ENCODE measurements around the gene COL11A1. TPM values are rescaled to one million over a fixed set of nuclear protein-coding genes. Genes with fewer than 3 reads are reported as not detected.

COL11A1 gene
- total and polyA plus RNA-seq, 9 of the 15 experiments (the other 6 are each of a cell fraction or from before 2014, with no cell fraction given): 0.07 TPM; not detected in 8

GRCh38 chr1:103111926-103112325, 3.6 kb upstream of the COL11A1 start (continued):
- TF ChIP-seq ZNF384 (IDR thresholded peaks at IDR 0.05; ENCODE audit: low read depth, low read length): no peak
- TF ChIP-seq BRCA1 (IDR thresholded peaks at IDR 0.05): no peak
- no peak for TF ChIP-seq BRCA1 (CRISPR knock-in tag; IDR thresholded peaks at IDR 0.05)
- no peak for TF ChIP-seq HNRNPK (IDR thresholded peaks at IDR 0.05; ENCODE audit: low read depth, low read length, poor library complexity, severe bottlenecking)
- no peak for TF ChIP-seq HBP1 (CRISPR knock-in tag; IDR thresholded peaks at IDR 0.05)
- TF ChIP-seq MECOM (CRISPR knock-in tag; IDR thresholded peaks at IDR 0.05): no peak
- no peak for TF ChIP-seq MYC (IDR thresholded peaks at IDR 0.05; ENCODE audit: low read depth, low read length)
- no peak for TF ChIP-seq MYC (CRISPR knock-in tag; IDR thresholded peaks at IDR 0.05; ENCODE audit: borderline replicate concordance, low read depth)

DNA sequence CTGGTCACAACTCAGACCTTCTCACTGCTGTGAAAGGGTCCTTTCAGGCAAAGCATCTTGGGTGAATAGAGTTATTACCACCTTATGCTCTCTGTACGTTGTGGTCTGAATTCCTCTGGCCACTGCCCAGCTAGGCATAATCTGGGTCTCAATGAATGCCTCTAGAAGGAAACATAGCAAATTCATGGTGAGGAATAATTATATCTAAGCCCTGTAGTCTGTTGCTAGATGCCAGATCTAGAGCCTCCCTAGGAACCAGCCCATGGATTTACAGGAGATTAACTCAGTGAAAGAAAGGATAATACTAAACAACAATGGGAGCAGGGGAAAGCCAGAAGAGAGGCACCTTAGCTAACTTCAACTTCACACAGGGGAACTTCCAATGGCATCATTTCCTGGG, 2.4 kb upstream of the COL11A1 start:
- in situ Hi-C loops (cut with MboI): no loop called here
- TF ChIP-seq MIER1 (IDR thresholded peaks at IDR 0.05; ENCODE audit: low read depth): no peak
- no peak for TF ChIP-seq SIN3B (IDR thresholded peaks at IDR 0.05; ENCODE audit: low read depth)
- TF ChIP-seq, protein P1, sequence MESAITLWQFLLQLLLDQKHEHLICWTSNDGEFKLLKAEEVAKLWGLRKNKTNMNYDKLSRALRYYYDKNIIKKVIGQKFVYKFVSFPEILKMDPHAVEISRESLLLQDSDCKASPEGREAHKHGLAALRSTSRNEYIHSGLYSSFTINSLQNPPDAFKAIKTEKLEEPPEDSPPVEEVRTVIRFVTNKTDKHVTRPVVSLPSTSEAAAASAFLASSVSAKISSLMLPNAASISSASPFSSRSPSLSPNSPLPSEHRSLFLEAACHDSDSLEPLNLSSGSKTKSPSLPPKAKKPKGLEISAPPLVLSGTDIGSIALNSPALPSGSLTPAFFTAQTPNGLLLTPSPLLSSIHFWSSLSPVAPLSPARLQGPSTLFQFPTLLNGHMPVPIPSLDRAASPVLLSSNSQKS (CRISPR knock-in tag; IDR thresholded peaks at IDR 0.05): no peak
- TF ChIP-seq RAD51 (IDR thresholded peaks at IDR 0.05; ENCODE audit: borderline replicate concordance, low read depth): no peak
- TF ChIP-seq NFIX (CRISPR knock-in tag; IDR thresholded peaks at IDR 0.05; ENCODE audit: low read depth): no peak
- no peak for TF ChIP-seq RBM34 (IDR thresholded peaks at IDR 0.05; ENCODE audit: borderline replicate concordance, insufficient read depth, low read length)
- TF ChIP-seq ZNF589 (CRISPR knock-in tag; IDR thresholded peaks at IDR 0.05; ENCODE audit: low read depth): no peak
- TF ChIP-seq NFIC (IDR thresholded peaks at IDR 0.05): no peak
- no peak for TF ChIP-seq MEF2D (tag; conservative IDR thresholded peaks at IDR 0.05; ENCODE audit: low read depth)
- TF ChIP-seq ILK (tag; IDR thresholded peaks at IDR 0.05; ENCODE audit: borderline replicate concordance, low read depth): no peak
- no peak for TF ChIP-seq ASH1L (IDR thresholded peaks at IDR 0.05; ENCODE audit: borderline replicate concordance, low read depth, partially characterized antibody)

More for the DNA sequence above, 2.4 kb upstream of the COL11A1 start:
- Histone ChIP-seq H3K9me1 (ENCODE audit: control insufficient read depth, insufficient read depth, low read length) (no peaks in the 10 kb centered on the region), H3K79me2 (ENCODE audit: control insufficient read depth, insufficient read depth, low read length) (no peaks in the 10 kb centered on the region), H3K9me3 (replicated peaks; ENCODE audit: control insufficient read depth, insufficient read depth, low read depth, low read length) (no peaks in the 10 kb centered on the region), H3K27ac (ENCODE audit: extremely low read depth, low read depth, low read length) (no peak overlapping the region), H3K4me2 (ENCODE audit: insufficient read depth, low read length) (no peak overlapping the region), H3K36me3 (ENCODE audit: control insufficient read depth, insufficient read depth, low read length) (no peaks in the 10 kb centered on the region), H3K4me1 (replicated peaks in 1 of 2; ENCODE audit: control insufficient read depth in 2 of 2, insufficient read depth in 2 of 2, low read length in 2 of 2) (no peaks in the 10 kb centered on the region), H3K4me3 (no peak overlapping the region), H3K9ac (ENCODE audit: insufficient read depth in 1 of 2, low read depth in 2 of 2, low read length in 2 of 2) (no peak overlapping the region), H2AFZ (ENCODE audit: low read depth, low read length) (no peak overlapping the region), H4K20me1 (replicated peaks; ENCODE audit: control insufficient read depth, insufficient read depth, low read length) (no peaks in the 10 kb centered on the region), H3K27me3 (ENCODE audit: control insufficient read depth in 2 of 2, insufficient read depth in 2 of 2, low read length in 2 of 2) (no peaks in the 10 kb centered on the region)
- no TSS peak for BruUV-seq (replicated peaks)
- FAIRE-seq (no peak), DNase-seq (ENCODE audit: extremely low read depth in 1 of 4, low spot score in 3 of 4) (no peak), ATAC-seq (no peak)
- intact Hi-C loops (cut with micrococcal nuclease): no loop called here
- CTCF ChIA-PET (ENCODE audit: low intra/inter-chr PET ratio): no interaction called here
- WGBS (ENCODE audit: insufficient coverage, low coverage, missing lambda C conversion rate): no CpG with 5 or more reads among the region's 1 CpG
- POLR2A ChIA-PET: no interaction called here
